Lung microvascular endothelial cell (primary cell): Measurements from ENCODE around the gene FBXO27. TPM values are rescaled to one million over a fixed set of nuclear protein-coding genes. Genes with fewer than 3 reads are reported as not detected.
"Not testable (repeated sequence)": the region's sequence is repeated elsewhere in the genome, so short reads cannot be mapped to it uniquely, and the experiment has no call there.

Experiments
- DNase-seq, 2 donors: peaks; one replicate each; pipeline versions ENCODE4 v3.0.0 to v3.0.0-alpha.2; 2010; ENCODE audit warnings: low read depth in 2 of 2
- total RNA-seq: library from RNA; depleted of rRNA; stranded (reverse); fragments of >200 nt; gene quantifications from 2 replicates; pipeline ENCODE4 v1.2.1, GENCODE V29; 2014

Gene FBXO27
- total RNA-seq, 1 donor from 2014 or later, result 0.79 TPM

DNA sequence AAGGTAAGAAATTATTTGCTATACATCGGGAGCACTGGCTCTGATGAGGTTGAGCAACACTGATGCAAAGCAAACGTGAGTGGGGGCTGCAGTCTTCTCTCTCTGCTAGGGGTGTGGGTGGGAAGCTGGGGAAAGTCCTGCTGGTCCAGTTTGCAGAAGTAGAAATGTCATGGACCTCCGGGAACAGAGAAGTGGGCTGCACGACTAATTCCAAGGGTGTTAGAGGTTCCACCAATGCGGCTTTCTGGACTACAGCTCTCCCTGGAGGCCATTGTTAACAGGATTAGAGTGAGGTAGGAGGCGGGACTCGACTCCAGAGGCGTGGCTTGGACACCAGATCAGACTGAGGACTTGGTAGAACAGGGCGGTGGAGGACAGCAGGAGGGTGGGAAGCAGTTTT lies 5.7 kb upstream of the FBXO27 start:
- DNase-seq, result peak; percentile 42 to 65

DNA sequence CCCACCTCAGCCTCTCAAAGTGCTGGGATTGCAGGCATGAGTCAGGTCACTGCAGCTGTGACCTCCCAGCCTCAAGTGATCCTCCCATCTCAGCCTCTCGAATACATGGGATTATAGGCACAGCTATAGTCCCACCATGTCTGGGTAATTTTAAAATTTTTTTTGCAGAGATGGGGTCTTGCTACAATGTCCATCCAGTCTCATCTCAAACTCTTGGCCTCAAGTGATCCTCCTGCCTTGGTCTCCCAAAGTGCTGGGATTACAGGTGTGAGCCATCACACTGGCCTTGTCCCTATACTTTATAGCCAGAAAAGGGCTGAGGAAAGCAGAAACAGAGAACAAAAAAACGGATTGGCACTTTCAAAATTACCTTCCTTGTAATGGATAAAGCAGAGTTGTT lies 4.8 kb upstream of the FBXO27 start:
- no peak for DNase-seq

DNA sequence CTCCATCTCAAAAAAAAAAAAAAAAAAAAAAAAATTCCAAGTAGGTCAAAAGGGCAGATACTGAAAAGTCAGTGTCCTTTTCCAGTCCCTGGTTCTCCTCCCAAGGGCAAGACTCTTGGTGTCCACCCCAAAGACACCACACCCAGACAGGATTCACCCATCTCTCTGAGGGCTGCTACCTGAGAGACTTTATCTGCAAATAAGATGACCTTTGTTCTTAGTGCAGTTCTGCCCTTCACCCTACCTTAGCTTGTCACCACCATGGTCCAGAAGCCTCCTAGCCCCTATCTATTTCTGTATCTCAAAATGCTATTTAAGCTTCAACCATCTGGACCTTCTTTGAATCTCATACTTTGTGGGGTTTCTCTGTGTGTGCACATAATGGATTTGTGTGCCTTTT lies 4.2 kb upstream of the FBXO27 start:
- no peak for DNase-seq

DNA sequence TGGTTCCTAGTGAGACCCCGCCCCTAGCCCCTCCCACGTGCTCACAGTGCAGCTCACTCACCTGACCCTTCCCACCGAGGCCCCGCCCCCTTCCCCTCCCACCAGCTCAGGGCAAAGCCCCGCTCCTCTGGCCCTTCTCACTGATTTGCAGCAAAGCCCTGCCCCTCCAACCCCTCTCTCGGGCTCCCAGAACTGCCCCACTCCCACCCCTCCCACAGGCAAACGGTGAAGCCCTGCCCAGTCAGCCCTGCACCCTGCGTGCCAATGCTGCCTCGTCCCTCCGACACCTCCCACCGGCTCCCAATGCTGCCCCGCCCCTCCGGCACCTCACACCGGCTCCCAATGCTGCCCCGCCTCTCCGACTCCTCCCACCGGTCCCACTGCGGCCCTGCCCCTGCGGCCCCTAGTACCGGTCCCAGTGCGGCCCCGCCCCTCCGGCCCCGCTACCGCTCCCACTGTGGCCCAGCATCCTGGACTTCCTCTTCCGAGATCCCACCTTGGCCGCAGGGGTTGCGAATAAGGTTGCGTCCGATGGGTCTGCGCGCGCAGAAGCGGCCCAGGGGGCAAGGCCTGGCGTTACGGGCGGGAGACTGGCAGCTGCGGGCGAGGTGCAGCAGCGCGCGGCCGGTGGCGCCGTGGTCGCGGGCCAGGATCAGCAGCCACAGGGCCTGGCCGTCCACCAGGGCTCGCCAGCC lies 834 bp downstream of the FBXO27 start:
- DNase-seq, result peak; percentile 6 to 76

DNA sequence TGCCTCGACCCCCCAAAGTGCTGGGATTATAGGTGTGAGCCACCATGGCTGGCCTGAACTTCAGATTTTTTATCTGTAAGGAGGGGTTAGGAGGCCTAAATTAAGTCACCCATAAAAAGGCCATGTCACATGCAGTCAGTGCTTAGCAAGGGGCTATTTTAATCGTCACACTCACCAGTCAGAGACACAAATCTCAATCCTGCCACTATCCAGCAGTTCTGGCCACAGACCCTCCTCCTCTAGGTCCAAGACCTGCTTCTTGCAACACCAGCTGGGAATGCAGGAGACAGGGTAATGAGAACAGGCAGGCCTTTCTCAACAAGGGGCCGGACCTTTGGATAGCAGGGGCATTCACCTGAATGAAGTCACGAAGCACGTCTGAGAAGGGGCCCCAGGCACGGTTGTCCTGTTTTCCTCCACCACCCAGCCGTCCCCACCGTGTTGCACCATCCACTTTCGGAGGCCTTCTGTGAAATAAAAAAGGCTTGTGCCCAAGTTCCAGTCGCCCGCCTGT lies 1.4 kb downstream of the FBXO27 start:
- no peak for DNase-seq

DNA sequence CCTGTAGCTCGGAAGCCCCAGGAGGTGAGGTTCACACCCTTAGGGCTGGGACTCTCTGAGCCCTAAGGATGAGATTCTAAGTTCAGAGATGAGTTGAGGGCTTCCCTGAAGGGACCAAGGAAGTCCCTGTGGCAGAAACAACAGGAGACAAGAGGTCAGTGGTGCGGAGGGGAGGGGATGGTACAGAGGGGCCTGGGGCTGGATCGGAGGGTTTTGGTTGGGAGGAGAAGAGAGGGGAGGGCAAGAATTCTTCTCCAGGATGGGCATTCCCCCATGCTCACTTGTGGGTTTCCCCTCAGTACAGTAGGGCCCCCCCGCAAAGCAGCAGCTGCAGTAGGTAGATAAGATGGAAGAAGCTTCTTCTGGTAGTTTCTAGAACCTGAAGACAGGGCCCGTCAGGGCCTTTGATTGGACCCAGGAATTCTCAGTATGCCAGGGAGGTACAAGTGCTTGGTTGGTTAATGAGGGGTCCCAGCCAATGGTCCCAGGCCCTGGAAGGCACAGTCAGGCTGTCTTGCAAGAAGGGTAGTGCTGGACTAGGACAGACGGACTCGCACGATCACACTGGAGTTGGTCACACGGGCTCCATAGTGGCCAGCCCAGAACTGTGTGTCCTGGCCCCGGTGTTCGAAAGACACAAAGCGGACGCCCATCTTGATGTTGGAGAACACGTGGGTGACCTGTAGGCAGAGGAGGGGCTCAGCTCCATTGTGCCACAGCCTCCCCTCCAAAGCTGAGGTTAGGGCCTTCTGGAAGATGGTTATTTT lies 7.3 kb downstream of the FBXO27 start:
- DNase-seq, result no peak

DNA sequence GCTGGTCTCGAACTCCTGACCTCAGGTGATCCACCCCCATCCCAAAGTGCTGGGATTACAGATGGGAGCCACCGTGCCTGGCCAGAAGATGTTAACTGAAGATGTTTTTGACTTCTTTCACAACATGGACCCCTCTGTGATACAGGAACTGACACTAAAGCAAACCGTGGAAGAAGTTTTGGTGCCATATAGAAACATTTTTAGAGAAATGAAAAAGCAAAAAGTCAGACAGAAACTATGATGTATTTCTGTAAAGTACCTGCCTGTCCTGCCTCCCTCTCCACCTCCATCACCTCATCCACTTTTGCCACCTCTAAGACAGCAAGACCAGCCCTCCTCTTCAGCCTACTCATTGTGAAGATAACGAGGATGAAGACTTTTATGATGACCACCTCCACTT lies 11.3 kb downstream of the FBXO27 start:
- DNase-seq, result no peak

DNA sequence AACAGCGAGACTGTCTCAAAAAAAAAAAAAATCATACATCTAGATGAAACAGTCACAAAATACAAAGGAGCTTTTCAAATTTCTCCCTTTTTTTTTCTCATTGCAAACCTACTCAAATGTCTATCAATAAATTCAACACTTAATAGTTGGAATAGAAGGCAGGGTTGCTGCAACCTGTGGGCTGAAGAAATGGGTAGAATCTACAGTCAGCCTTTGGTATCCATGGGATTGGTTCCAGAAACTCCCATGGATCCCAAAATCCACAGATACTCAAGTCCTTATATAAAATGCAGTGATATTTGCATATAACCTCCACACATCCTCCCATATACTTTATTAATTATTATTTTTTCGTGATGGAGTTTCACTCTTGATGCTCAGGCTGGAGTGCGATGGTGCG lies 14.7 kb downstream of the FBXO27 start:
- DNase-seq, result no peak

DNA sequence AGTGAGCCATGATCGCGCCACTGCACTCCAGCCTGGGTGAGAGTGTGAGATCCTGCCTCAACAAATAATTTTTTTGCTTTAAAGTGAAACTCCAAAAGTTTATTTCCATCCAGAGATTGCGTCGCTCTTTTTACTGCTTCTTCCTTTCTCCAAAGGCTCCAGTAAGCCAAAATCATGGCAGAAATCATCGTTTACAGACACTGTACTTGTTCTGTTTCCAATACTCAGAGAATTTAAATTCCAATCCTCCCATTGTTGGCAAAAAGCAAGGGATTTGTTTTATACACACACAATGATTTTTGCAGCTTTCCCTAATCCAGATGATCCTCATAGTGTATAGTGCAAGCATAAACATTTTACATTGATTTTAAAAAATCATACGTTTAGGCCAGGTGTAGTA lies 15.3 kb downstream of the FBXO27 start:
- no peak for DNase-seq

DNA sequence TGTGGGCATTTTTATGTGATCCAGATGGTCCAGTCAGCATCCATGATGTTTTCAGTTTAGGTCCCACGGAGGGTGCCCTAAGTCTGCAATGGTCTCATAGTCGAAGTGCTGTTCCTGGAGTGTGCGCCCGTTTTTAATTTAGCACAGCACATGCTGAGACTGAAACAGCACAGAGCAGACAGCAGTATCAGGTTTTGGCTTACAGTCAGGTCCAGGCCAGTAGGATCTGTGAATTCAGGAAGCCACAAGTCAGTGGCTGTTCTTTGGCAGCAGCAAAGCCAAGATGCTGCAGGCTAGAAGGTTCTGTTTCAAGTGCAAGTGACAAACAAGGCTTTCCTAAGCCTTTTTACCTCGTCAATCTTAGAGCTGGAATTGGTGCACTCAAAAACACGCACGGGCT lies 18.3 kb downstream of the FBXO27 start:
- DNase-seq, result no peak

DNA sequence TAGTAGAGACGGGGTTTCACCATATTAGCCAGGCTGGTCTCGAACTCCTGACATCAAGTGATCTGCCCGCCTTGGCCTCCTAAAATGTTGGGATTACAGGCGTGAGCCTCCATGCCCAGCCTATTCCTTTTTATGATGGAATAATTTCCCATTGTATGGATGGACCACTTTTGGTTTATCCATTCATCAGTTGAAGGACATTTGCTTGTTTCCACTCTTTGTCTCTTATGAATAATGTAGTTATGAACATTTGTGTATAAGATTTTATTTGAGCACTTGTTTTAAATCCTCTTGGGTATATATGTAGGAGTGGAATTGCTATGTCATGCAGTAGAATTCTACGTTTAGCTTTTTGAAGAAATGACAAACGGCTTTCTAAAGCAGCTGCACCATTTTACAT lies 23.3 kb downstream of the FBXO27 start:
- no peak for DNase-seq

DNA sequence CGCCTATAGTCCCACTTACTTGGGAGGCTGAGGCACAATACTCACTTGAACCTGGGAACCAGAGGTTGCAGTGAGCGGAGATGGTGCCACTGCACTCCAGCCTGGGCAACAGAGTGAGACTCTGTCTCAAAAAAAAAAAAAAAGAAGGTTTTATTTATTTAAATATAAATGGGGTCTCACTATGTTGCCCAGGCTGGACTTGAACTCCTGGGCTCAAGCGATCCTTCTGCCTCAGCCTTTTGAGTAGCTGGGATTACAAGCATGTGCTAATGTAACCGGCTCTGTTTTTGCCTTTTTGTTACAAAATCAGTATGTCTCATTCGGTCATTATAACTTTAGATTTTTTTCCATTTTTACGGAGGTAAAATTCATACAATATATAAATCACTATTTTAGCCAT lies 24.2 kb downstream of the FBXO27 start:
- DNase-seq, result no peak

DNA sequence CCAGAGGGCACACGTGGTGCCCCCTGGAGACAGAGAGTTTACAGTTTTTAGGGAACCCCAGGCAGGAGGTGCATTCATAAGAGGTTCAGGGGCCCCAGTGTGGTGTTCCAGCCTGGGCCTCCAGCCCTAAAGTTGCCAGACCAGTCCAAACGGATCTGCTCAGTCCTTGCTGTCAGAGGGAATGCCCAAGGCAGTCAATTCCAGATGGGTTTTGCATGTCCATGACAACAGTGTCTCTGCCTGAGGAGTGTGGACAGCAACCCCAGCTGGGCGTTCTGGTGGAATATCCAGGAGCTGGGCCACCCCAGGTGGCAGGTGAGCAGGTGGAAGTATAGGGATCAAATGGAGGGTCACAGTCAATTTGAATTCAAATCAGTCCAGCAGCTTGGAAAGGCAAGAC lies 25.3 kb downstream of the FBXO27 start:
- DNase-seq, result no peak

DNA sequence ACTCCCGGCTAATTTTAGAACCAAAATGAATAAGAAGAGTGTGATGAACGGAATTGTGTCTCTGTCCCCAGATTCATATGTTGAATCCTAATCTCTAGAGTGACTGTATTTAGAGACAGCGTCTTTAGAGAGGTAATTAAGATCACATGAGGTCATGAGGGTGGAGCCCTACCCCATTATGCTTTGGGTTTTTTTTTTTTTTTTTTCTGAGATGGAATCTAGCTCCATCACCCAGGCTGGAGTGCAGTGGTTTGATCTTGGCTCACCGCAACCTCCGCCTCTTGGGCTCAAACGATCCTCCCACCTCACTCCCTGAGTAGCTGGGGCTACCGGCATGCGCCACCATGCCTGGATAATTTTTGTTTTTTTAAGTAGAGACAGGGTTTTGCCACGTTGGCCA lies 27.9 kb downstream of the FBXO27 start:
- no peak for DNase-seq

DNA sequence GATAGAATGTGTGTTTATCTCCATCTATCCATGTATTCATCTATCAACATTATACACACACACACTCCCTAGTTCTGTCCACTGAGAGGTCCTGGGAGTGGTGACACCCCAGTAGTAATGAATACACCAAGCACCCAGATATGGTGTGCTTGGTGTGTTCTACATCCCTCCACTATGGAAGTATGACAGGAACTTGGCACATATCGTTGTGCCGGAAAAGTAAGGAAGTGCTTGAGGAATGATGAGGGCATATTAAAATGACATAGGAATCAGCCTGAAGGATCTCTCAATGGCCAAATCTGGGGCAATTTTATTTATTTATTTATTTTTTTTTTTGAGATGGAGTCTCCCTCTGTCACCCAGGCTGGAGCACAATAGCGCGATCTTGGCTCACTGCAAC lies 28.6 kb downstream of the FBXO27 start:
- no peak for DNase-seq

DNA sequence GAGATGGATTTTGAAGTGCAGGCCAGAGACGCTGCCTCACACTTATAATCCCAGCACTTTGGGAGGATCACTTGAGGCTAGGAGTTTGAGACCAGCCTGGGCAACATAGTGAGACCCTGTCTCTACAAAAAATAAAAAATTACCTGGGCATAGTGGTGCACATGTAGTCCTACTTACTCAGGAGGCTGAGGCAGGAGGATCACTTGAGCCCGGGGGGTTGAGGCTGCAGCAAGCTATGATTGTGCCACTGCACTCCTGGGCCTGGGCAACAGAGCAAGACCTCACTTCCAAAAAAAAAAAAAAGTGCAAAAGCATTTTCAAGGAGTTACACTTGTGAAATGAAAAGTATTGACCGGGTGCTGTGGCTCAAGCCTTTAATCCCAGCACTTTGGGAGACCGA lies 29.2 kb downstream of the FBXO27 start:
- no peak for DNase-seq

DNA sequence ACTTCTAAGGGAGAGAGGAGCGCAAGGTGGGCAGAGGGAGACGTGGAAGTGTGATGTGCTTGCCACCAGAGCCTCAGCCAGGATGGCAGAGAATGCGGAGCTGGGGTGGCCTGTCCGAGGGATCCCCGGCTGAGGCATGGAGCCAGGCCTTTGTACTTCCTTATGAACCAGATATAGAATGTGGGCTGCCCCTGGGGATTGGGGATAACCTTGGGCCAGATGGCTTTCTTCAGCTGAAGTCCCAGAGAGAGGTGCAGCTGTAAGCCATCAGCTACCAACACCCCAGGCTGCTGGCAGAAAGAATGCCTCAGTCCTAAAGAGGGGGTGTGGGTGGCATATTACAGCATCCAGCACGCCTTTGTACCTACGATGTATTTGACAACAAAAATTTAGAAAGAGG lies 31.3 kb downstream of the FBXO27 start:
- DNase-seq, result no peak

DNA sequence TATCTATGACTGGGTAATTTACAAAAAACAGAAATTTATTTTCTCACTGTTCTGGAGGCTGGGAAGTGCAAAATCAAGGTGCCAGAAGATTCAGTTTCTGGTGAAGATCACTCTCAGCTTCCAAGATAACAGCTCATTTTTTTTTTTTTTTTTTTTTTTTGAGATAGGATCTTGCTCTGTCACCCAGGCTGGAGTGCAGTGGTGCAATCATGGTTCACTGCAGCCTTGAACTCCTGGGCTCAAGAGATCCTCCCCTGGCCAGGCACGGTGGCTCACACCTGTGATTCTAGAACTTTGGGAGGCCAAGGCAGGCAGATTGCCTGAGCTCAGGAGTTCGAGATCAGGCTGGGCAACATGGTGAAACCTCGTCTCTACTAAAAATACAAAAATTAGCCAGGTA lies 34.8 kb downstream of the FBXO27 start:
- DNase-seq, result not testable (repeated sequence)

DNA sequence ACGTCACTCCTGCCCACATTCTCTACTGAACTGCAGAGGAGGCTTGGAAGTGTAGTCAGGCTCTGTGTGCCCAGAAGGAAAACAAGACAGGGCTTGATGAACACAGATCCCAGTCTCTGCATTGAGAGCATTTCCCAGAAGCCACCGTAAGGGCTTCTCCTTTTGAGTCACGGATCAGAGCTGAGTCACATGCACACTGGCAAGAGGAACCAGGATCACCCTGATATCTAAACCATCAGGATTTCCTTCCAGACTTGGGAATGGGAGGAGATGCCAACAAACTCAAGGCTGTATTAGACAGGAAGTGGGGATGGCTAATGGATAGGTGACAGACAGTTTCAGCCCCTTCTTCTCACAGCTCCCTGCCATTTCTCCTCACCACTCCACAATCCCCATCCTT lies 39.1 kb downstream of the FBXO27 start:
- DNase-seq, result peak in 1 of 2 donors; percentile 61

DNA sequence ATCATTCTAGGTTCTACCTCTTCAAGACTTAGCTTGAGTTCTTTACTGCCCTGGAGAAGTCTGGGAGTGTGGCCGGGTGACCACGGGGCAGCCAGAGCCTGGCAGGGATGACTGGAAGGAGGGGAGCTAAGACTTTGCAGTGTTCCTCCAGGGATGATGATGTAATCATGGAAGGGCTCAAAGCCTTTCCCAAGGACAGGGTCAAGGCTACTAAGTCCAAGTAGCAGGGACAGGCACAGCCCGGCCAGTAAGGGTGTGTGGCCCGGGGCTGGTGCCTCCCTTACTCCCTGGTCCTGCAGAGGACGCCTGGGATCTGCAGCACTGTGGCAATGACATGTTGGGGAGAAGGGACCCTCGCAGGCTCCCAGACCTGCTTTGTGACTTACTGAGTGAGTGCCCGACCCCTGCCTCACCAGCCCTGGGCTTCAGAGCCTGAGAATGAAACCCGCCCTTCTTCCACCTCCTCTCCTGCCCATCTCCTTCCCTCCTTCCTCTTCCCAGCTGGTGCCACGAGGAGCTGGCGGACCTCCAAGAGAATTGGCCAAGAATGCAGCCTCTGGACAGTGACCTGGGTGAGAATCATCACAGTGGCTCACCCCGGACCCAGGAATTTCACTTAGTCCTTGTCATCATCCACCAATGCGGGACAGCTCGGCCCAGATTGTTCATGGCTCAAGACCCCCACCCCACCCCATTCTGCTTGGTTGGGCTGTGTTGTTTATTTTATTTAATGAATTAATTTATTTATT lies 41.2 kb downstream of the FBXO27 start:
- DNase-seq, result no peak

DNA sequence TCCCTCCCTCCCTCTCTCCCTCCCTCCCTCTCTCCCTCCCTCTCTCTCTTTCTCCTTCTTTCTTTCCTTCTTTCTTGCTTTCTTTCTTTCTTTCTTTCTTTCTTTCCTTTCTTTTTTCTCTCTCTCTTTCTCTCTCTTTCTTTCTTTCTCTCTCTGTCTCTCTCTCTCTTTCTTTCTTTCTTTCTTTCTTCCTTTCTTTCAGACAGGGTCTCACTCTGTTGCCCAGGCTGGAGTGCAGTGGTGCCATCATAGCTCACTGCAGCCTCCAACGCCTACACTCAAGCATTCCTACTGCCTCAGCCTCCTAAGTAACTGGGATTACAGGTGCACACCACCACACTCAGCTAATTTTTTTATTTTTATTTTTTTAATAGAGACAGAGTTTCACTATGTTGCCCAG lies 42.7 kb downstream of the FBXO27 start:
- DNase-seq, result not testable (repeated sequence)

DNA sequence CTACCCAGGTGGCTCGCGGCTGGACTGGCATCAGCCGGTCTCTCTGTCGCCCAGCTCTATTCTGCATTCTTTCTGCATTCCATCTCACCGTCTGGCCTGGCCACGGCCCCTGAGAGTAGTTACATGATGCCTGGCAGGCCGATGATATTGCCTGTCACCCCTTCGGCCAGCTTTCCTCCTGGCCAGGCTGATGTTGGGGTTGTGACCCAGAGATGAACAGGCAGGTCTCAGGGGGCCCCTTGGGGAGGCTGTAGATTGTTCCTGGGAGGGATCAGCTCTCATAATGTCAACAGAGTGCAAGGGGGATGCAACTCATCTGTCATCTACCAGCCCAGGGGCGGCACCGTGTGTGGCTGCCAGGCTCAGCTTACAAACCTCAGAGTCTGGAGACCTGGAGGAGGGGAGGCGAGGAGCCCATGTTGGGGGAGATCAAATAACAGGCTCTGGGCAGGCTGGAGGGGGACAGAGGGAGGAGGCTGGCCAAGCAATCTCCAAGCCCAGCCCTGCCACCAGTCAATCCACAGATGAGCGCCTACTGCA lies 43.2 kb downstream of the FBXO27 start:
- DNase-seq, result peak in 1 of 2 donors; percentile 6
